ENCODE results near the gene CYTL1. TPM values are rescaled to one million over a fixed set of nuclear protein-coding genes. Genes with fewer than 3 reads are reported as not detected.

Gene CYTL1
- polyA plus RNA-seq, 1 donor (not counting 4 experiments of a cell fraction or from before 2014, with no cell fraction given), result 0.30 TPM

DNA sequence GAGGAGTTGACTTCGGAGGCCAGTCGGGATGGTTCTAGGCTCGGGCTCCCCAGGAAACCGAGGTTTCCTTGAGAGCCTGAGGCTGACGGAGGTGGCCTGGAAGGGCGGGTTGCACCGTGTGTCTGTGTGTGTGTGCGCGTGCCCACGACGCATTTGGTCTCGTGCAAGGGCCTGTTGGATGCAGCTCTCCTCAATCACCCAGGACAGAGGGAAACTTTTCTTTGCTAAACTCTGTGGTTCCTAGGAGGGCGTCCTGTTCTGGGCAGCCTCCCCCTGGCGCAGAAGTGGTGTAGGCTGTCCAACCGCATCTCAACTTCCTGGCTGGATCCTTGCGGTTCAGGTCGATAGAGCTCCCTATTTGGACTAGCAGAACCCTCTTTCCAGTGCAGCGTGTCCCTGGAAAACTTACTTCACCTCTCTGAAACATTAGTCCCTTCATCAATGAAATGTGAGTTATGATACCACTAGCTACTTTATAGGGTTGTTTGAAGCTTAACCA, 33.0 kb upstream of the CYTL1 start:
- no peaks in the 10 kb centered on the region for H3K9me1 ChIP-seq (ENCODE audit: control insufficient read depth, extremely low read depth, insufficient read depth, low read length)
- TF ChIP-seq EZH2 (IDR thresholded peaks at IDR 0.05; ENCODE audit: low read length), result no peak
- H3K9ac ChIP-seq (ENCODE audit: control insufficient read depth, extremely low read depth, insufficient read depth, low read length), result peak overlapping the region; percentile 63
- H3K79me2 ChIP-seq (ENCODE audit: control insufficient read depth, insufficient read depth, low read length), result no peaks in the 10 kb centered on the region
- no peaks in the 10 kb centered on the region for H3K36me3 ChIP-seq (ENCODE audit: control insufficient read depth in 2 of 2, extremely low read depth in 1 of 2, insufficient read depth in 2 of 2, low read length in 2 of 2)
- H3K27ac ChIP-seq (ENCODE audit: control insufficient read depth, insufficient read depth, low read length), result no peak overlapping the region
- H3K4me3 ChIP-seq (ENCODE audit: control insufficient read depth in 2 of 3, extremely low read depth in 1 of 3, insufficient read depth in 2 of 3, low read depth in 1 of 3, low read length in 3 of 3), result peak overlapping the region; percentile 48 to 81 (median 80)
- H4K20me1 ChIP-seq (ENCODE audit: control insufficient read depth, extremely low read depth, insufficient read depth, low read length), result no peaks in the 10 kb centered on the region
- peaks cover 14% of the 10 kb centered on the region for H3K4me1 ChIP-seq (ENCODE audit: control insufficient read depth, extremely low read depth, insufficient read depth, low read length)
- H3K4me2 ChIP-seq (ENCODE audit: control insufficient read depth, extremely low read depth, insufficient read depth, low read depth, low read length), result peak overlapping the region; percentile 99
- FAIRE-seq, result peak; percentile 48
- dilution Hi-C loops (cut with MboI; ENCODE audit: extremely low pct_ligation_motif_present, low sequenced_read_pairs), result no loop called here
- no peak for DNase-seq (ENCODE audit: low read depth, low spot score)
- no peaks in the 10 kb centered on the region for H3K9me3 ChIP-seq (ENCODE audit: control insufficient read depth, low read depth, low read length)
- no peaks in the 10 kb centered on the region for H3K27me3 ChIP-seq (ENCODE audit: control insufficient read depth, extremely low read depth, insufficient read depth, low read length)
- H2AFZ ChIP-seq (ENCODE audit: control insufficient read depth, low read length), result peak overlapping the region; percentile 95

- peak within 1 kb of the TSS; percentile 95 for H2AFZ ChIP-seq (ENCODE audit: control insufficient read depth, low read length)
- H3K9me3 ChIP-seq (ENCODE audit: control insufficient read depth, low read depth, low read length), result no peaks in the 10 kb centered on the region
- H3K4me3 ChIP-seq (ENCODE audit: control insufficient read depth in 2 of 3, extremely low read depth in 1 of 3, insufficient read depth in 2 of 3, low read depth in 1 of 3, low read length in 3 of 3), result peak within 1 kb of the TSS; percentile 48 to 81 (median 80)
- no peaks in the 10 kb centered on the region for H3K79me2 ChIP-seq (ENCODE audit: control insufficient read depth, insufficient read depth, low read length)
- H3K27me3 ChIP-seq (ENCODE audit: control insufficient read depth, extremely low read depth, insufficient read depth, low read length), result no peaks in the 10 kb centered on the region
- H3K9me1 ChIP-seq (ENCODE audit: control insufficient read depth, extremely low read depth, insufficient read depth, low read length), result no peaks in the 10 kb centered on the region
- FAIRE-seq (peak; percentile 9), DNase-seq (ENCODE audit: low read depth, low spot score) (no peak)
- peak within 1 kb of the TSS; percentile 99 for H3K4me2 ChIP-seq (ENCODE audit: control insufficient read depth, extremely low read depth, insufficient read depth, low read depth, low read length)
- TF ChIP-seq, protein P1, sequence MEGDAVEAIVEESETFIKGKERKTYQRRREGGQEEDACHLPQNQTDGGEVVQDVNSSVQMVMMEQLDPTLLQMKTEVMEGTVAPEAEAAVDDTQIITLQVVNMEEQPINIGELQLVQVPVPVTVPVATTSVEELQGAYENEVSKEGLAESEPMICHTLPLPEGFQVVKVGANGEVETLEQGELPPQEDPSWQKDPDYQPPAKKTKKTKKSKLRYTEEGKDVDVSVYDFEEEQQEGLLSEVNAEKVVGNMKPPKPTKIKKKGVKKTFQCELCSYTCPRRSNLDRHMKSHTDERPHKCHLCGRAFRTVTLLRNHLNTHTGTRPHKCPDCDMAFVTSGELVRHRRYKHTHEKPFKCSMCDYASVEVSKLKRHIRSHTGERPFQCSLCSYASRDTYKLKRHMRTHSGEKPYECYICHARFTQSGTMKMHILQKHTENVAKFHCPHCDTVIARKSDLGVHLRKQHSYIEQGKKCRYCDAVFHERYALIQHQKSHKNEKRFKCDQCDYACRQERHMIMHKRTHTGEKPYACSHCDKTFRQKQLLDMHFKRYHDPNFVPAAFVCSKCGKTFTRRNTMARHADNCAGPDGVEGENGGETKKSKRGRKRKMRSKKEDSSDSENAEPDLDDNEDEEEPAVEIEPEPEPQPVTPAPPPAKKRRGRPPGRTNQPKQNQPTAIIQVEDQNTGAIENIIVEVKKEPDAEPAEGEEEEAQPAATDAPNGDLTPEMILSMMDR (optimal IDR thresholded peaks at IDR 0.05 in 1 of 3, IDR thresholded peaks at IDR 0.05 in 1 of 3, conservative IDR thresholded peaks at IDR 0.05 in 1 of 3; ENCODE audit: extremely low read depth in 1 of 3, insufficient read depth in 2 of 3, low read length in 3 of 3), result no peak
- TF ChIP-seq EZH2 (IDR thresholded peaks at IDR 0.05; ENCODE audit: low read length), result no peak
- no peaks in the 10 kb centered on the region for H3K36me3 ChIP-seq (ENCODE audit: control insufficient read depth in 2 of 2, extremely low read depth in 1 of 2, insufficient read depth in 2 of 2, low read length in 2 of 2)
- H3K27ac ChIP-seq (ENCODE audit: control insufficient read depth, insufficient read depth, low read length), result peak within 1 kb of the TSS; percentile 20
- dilution Hi-C loops (cut with MboI; ENCODE audit: extremely low pct_ligation_motif_present, low sequenced_read_pairs), result no loop called here
- no peaks in the 10 kb centered on the region for H4K20me1 ChIP-seq (ENCODE audit: control insufficient read depth, extremely low read depth, insufficient read depth, low read length)
- peaks cover 14% of the 10 kb centered on the region for H3K4me1 ChIP-seq (ENCODE audit: control insufficient read depth, extremely low read depth, insufficient read depth, low read length)
- H3K9ac ChIP-seq (ENCODE audit: control insufficient read depth, extremely low read depth, insufficient read depth, low read length), result peak within 1 kb of the TSS; percentile 63
These were observed 32.3 kb upstream of the CYTL1 start, which contains the start of gene STK32B for GRCh38 chr4:5051278-5052203. Gene STK32B (plus strand): TSS chr4:5051480.
